A204.1 (cell line): Measurements from ENCODE around the gene DPP6.
A peak's percentile ranks its signal among the peaks of the same experiment; 100 is the strongest.

Experiments
- FAIRE-seq: peaks from 2 replicates; lab custom pipeline; 2012; peaks lifted over from hg19 to GRCh38; lab: Jason Lieb, UNC

Gene DPP6

GRCh38 chr7:154451480-154452457 is 399.6 kb downstream of the DPP6 start:
- FAIRE-seq: no peak

- no peak for FAIRE-seq
Observed at GRCh38 chr7:154463794-154464193, 411.6 kb downstream of the DPP6 start.

DNA sequence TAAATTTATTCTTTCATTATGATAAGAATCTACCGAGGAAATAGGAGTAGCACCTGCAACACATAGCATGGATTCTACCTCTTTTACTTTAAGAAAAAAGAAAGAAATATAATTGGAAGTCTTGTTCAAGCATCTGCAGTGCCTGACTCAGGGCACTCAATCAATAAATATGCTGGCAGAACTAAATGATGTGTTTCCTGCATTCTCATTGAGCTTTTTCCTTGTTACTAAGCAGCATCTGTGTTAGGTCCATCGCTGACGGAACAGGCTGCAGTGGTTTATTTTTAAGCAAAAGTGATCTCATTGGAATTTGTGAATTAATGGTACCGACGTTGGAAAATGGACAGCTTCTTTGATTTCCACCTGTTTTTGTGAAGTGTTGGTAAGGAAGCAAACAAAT is 417.5 kb downstream of the DPP6 start:
- FAIRE-seq: no peak

- FAIRE-seq: no peak
Observed at GRCh38 chr7:154472343-154472742, 420.1 kb downstream of the DPP6 start.

- no peak for FAIRE-seq
Observed at GRCh38 chr7:154473360-154473759, 421.2 kb downstream of the DPP6 start.

- no peak for FAIRE-seq
Observed at GRCh38 chr7:154474903-154475520, 422.8 kb downstream of the DPP6 start.

- FAIRE-seq: no peak
Observed at GRCh38 chr7:154475864-154476263, 423.7 kb downstream of the DPP6 start.

- FAIRE-seq: no peak
Observed at GRCh38 chr7:154480817-154481216, 428.6 kb downstream of the DPP6 start.

- no peak for FAIRE-seq
Observed at GRCh38 chr7:154482863-154483262, 430.7 kb downstream of the DPP6 start.

- FAIRE-seq: no peak
Observed at GRCh38 chr7:154484406-154484805, 432.2 kb downstream of the DPP6 start.

DNA sequence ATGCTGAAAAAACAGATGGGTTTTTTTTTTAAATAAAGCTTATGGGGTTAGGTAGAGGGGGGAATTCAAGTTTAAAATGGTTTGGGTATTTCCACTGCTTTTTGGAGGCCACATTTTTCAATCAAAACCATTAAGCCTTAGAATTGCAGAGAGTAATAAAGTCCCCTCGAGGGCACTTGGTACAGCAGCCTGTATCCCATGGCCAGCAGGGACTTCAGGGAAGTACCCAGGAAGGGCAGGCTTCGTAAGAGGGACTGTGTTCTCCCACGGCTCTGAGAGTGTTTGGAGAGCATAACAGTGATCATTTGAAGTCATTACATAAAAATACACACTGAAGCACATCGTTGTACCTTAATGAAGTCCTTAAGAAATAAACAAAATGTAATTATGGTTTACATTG is 432.7 kb downstream of the DPP6 start:
- FAIRE-seq: no peak

- FAIRE-seq: no peak
Observed at GRCh38 chr7:154489897-154490296, 437.7 kb downstream of the DPP6 start.

DNA sequence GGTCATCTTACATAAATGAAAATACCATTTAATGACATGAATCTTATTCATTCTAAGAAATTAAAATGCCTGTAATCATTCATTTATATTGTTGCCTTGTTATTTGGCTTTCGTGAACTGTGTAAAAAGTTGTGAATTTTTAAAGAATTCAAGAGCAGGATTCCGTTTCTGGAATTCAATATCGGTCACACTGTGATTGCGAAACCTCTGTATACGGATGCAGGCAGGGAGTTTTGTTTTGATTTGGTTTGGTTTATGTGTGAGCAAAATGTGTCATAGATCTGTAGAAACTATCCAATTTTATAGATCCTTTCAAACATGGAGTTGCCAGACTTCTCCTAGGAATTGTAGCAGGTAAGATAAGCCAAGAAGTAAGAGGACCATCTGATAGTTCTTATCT is 441.4 kb downstream of the DPP6 start:
- no peak for FAIRE-seq

- no peak for FAIRE-seq
Observed at GRCh38 chr7:154497751-154498150, 445.6 kb downstream of the DPP6 start.

DNA sequence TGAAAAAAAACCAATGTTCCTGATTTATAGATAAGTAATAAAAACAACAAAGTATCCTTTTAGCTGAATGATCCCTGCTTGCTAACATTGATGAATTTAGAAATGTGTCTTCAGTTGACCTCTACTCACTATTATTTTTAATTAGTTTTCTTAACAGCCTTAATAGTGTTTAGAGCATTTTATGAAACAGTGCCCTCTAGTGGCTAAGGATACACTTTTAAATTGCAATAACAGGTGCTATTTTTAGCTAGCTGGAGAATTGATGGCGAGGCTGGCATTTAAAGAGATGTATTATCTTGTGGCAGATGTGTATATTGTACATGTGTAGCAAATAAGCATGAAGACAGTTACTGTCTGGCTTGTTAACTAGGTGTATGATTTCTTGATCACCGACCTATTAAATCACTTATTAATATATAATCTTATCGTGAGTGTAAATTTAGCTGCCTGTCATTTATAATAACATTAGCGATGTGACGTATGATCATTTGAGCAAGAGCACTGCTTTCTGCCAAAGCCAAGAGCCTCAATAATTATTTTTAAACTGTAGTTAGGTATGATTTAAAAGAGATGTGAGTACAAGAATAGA is 451.9 kb downstream of the DPP6 start:
- FAIRE-seq: peak; percentile 88

GRCh38 chr7:154504918-154505317 is 452.7 kb downstream of the DPP6 start:
- FAIRE-seq: no peak

GRCh38 chr7:154505362-154505761 is 453.2 kb downstream of the DPP6 start:
- no peak for FAIRE-seq

DNA sequence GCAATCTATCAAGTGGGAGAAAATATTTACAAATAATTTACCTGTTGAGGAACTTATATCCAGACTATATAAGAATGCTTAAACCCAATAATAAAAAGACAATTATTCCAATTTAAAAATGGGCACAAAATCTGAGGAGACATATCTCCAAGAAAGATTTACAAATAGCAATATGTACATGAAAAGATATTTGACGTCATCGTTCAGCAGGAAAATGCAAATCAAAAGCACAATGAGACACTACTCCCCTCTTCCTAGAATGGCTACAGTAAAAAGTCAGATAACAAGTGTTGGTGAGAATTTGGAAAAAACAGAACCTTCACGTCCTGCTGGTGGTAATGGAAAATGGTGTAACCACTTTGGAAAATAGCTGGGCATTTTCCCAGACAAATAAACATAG is 457.0 kb downstream of the DPP6 start:
- no peak for FAIRE-seq

GRCh38 chr7:154512121-154512833 is 460.1 kb downstream of the DPP6 start:
- FAIRE-seq: no peak

- FAIRE-seq: no peak
Observed at GRCh38 chr7:154517768-154518167, 465.6 kb downstream of the DPP6 start.

- FAIRE-seq: no peak
Observed at GRCh38 chr7:154519229-154519628, 467.0 kb downstream of the DPP6 start.

- no peak for FAIRE-seq
Observed at GRCh38 chr7:154530136-154530535, 477.9 kb downstream of the DPP6 start.

DNA sequence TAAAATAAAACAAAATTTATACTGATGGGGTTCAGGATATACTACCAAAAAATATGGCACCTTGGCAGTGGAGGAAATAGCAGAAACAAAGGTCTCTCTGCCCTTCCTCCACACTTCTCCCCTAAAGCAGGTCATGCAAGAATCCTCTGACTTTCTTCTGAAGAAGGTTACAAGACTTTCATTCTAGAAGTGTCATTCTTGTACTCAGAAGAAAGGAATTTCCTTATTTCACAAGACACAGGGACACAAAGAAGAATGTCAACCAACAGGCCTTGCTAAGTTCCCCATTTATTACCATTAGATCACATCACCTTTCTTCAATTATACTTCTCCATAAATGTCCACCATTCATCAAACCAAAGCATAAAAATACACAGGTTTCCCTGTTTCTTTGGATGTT is 480.6 kb downstream of the DPP6 start:
- FAIRE-seq: no peak
